CD8-positive, alpha-beta memory T cell (primary cell): ENCODE data around the gene PDK1. TPM values are rescaled to one million over a fixed set of nuclear protein-coding genes. Genes with fewer than 3 reads are reported as not detected.

Source experiments
- CTCF ChIA-PET: fragments of 350-600 bp; sonication (Branson Sonifier 250); formaldehyde crosslinking; loops from one replicate; lab custom pipeline; 2021; ENCODE audit warnings: antibody characterized with exemption; lab: Charles Lee
- POLR2A ChIA-PET: fragments of 350-600 bp; sonication (Branson Sonifier 250); formaldehyde crosslinking; loops from one replicate; lab custom pipeline; 2021; ENCODE audit warnings: antibody characterized with exemption; lab: Charles Lee
- DNase-seq, 5 donors: peaks; one replicate each; pipeline versions ENCODE4 v3.0.0 to v3.0.0-alpha.2; 2020 to 2022; ENCODE audit warnings: mixed read lengths in 1 of 5
- H3K27ac ChIP-seq: one replicate; pipeline ENCODE4 v1.7.0; 2013; ENCODE audit warnings: low read depth, mild to moderate bottlenecking, low read length, moderate library complexity
- H3K27me3 ChIP-seq: 2 replicates; pipeline ENCODE4 v1.7.0; 2013; ENCODE audit warnings: low read length, mild to moderate bottlenecking; ENCODE audit not compliant: insufficient read depth, poor library complexity, severe bottlenecking
- H3K36me3 ChIP-seq: 2 replicates; pipeline ENCODE4 v1.7.0; 2013; ENCODE audit warnings: mild to moderate bottlenecking, low read length, moderate library complexity; ENCODE audit not compliant: insufficient read depth
- H3K4me1 ChIP-seq: 2 replicates; pipeline ENCODE4 v1.7.0; 2013; ENCODE audit warnings: mild to moderate bottlenecking, low read length, moderate library complexity; ENCODE audit not compliant: insufficient read depth
- H3K4me3 ChIP-seq: 2 replicates; pipeline ENCODE4 v1.7.0; 2013; ENCODE audit warnings: mild to moderate bottlenecking, low read length
- H3K9me3 ChIP-seq: 2 replicates; pipeline ENCODE4 v1.7.0; 2013; ENCODE audit warnings: mild to moderate bottlenecking, low read length
- H3K27ac Mint-ChIP-seq, 8 donors: one replicate each; pipeline ENCODE4 v1.8.0; 2020 to 2021; ENCODE audit warnings: mixed read lengths in 8 of 8, mild to moderate bottlenecking in 6 of 8, inconsistent platforms in 3 of 8, moderate library complexity in 3 of 8
- H3K27me3 Mint-ChIP-seq, 2 donors: one replicate each; pipeline ENCODE4 v1.8.0; 2020 to 2021; ENCODE audit warnings: mixed read lengths in 2 of 2, mild to moderate bottlenecking in 1 of 2, moderate library complexity in 1 of 2
- H3K36me3 Mint-ChIP-seq, 3 donors: one replicate each; pipeline ENCODE4 v1.8.0; 2020 to 2021; ENCODE audit warnings: mixed read lengths in 3 of 3, inconsistent platforms in 1 of 3, mild to moderate bottlenecking in 1 of 3
- H3K4me1 Mint-ChIP-seq, 3 donors: one replicate each; pipeline ENCODE4 v1.8.0; 2020 to 2021; ENCODE audit warnings: mixed read lengths in 3 of 3, inconsistent platforms in 1 of 3, mild to moderate bottlenecking in 1 of 3
- H3K4me3 Mint-ChIP-seq, 7 donors: one replicate each; pipeline ENCODE4 v1.8.0; 2020 to 2021; ENCODE audit warnings: mixed read lengths in 7 of 7, mild to moderate bottlenecking in 6 of 7, moderate library complexity in 4 of 7, inconsistent platforms in 2 of 7
- H3K9me3 Mint-ChIP-seq, 5 donors: one replicate each; pipeline ENCODE4 v1.8.0; 2020 to 2022; ENCODE audit warnings: mixed read lengths in 5 of 5, mild to moderate bottlenecking in 3 of 5, moderate library complexity in 2 of 5, inconsistent platforms in 1 of 5
- polyA plus RNA-seq: library from polyadenylated mRNA; unstranded; fragments of 300-500 nt; fragmentation: Illumina TruSeq; gene quantifications from one replicate; pipeline ENCODE4 v1.2.3, GENCODE V29; 2021
- total RNA-seq, 2 experiments: library from RNA; stranded (reverse); gene quantifications; one replicate each; pipeline ENCODE4 v1.2.3, GENCODE V29; 2021

Gene PDK1
- total and polyA plus RNA-seq, 3 experiments from 2014 or later: 12.6 to 15.5 (median 15.5) TPM

DNA sequence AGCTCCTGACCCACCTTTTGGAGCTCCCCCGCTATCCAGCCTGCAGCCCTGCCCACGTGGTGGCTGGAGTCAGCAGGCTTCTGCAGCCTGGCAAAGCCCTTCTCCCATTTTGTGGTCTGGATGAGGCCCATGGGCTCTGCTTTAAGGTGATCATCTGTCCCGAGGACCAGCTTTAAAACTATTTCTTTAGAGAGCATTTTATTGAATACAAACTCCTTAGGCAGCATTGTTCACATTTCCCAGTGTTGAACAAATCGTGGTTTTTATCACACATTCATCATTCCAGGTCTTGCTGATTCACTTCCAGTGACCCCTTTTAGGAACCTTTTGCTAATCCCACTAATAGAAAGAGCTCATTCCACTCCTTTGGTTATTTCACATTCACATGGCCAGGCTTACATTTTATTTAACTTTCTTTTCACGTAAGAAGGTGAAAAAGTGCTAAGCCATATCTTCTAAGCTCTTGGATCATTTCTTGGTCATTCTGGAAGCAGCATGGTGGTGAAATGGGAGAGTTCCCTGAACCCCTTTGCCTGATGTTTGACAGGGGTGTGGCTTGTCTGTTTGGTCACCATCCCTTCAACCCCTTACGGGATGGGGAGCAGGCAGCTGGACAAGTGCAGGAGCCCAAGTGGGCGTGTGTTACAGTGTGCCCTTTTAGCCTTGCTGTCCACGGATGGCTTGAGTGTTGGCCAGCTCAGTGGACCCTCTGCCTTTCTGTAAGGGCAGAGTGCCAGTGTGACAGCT, 99.4 kb downstream of the PDK1 start:
- Mint-ChIP-seq H3K36me3 (peaks cover 0 to 12% (median 0%) of the 10 kb centered on the region in 3 donors), H3K27ac (no peak overlapping the region), H3K4me1 (no peaks in the 10 kb centered on the region), H3K4me3 (no peak overlapping the region), H3K9me3 (peaks cover 31 to 49% (median 43%) of the 10 kb centered on the region in 5 donors), H3K27me3 (peaks cover 10% of the 10 kb centered on the region in 2 donors)
- Histone ChIP-seq H3K9me3 (peaks cover 5% of the 10 kb centered on the region), H3K4me3 (no peak overlapping the region), H3K27ac (no peak overlapping the region), H3K4me1 (no peaks in the 10 kb centered on the region), H3K27me3 (no peaks in the 10 kb centered on the region), H3K36me3 (no peaks in the 10 kb centered on the region)
- ChIA-PET POLR2A (no interaction called here), CTCF (no interaction called here)
- DNase-seq: no peak

DNA sequence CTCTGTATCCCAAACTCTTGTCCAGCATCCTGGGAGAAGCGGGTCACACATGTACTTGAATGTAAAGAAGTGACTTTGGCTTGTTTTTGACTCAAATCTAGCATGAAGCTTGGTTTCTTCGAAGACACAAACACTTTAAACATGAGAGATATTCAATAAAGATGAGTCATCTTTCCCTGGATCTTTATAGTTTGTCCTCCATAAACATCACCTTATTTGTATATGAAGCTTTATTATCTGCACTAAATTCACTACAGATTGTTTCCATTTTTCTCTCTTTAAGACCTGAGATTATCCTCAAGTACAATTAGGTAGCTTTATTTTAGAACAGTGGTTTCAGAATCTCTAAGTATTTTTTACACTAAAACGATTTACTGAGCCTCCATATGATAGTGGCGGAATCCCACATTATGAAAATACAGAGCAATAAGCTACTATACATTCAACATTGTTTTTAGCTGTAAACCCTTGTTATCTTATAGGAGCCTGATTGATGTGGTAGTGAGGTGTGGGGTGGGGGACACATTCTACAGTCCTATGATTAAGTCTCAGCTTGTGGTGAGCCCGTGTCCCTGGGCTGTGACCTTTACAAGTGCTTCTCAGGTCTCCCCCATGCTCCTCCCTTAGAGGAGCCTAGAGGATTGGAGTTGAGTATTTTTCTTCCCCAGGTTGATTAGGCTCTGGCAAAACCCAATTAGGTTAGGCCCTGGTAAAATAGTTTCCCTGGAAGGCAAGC, 100.1 kb downstream of the PDK1 start:
- CTCF ChIA-PET: no interaction called here
- H3K27me3 ChIP-seq: no peaks in the 10 kb centered on the region
- peaks cover 5% of the 10 kb centered on the region for H3K9me3 ChIP-seq
- peaks cover 12 to 13% of the 10 kb centered on the region in 2 donors for H3K27me3 Mint-ChIP-seq
- no peaks in the 10 kb centered on the region for H3K36me3 ChIP-seq
- no peak overlapping the region for H3K27ac ChIP-seq
- no peak overlapping the region for H3K4me3 ChIP-seq
- POLR2A ChIA-PET: no interaction called here
- H3K36me3 Mint-ChIP-seq: peaks cover 0 to 15% (median 0%) of the 10 kb centered on the region in 3 donors
- no peak overlapping the region for H3K27ac Mint-ChIP-seq
- no peak for DNase-seq
- no peaks in the 10 kb centered on the region for H3K4me1 ChIP-seq
- peaks cover 27 to 49% (median 42%) of the 10 kb centered on the region in 5 donors for H3K9me3 Mint-ChIP-seq
- no peaks in the 10 kb centered on the region for H3K4me1 Mint-ChIP-seq
- H3K4me3 Mint-ChIP-seq: no peak overlapping the region

Other genes with a start within 250 kb of the PDK1 start
- 1 to 10 TPM; 8.0 to 9.0 TPM for gene ITGA6, start 128.5 kb upstream of the PDK1 start, total RNA-seq
- 39.4 TPM for gene ITGA6, start 128.5 kb upstream of the PDK1 start, polyA plus RNA-seq
- gene RAPGEF4, start 179.8 kb downstream of the PDK1 start, total RNA-seq: not detected
- not detected for gene RAPGEF4, start 179.8 kb downstream of the PDK1 start, polyA plus RNA-seq